Ascending aorta (tissue), 2 donors: ENCODE results near the gene CD84. TPM values are rescaled to one million over a fixed set of nuclear protein-coding genes. Genes with fewer than 3 reads are reported as not detected.

Source experiments
- DNase-seq, 2 donors: peaks; one replicate each; pipeline ENCODE4 v3.0.0-alpha.2; 2019; ENCODE audit warnings: low spot score in 2 of 2
- H3K27ac ChIP-seq, 2 donors: fragments of 200-600 bp; sonication (generic); one replicate each; pipeline ENCODE4 v1.5.1; 2016 to 2017; ENCODE audit warnings: mild to moderate bottlenecking in 1 of 2
- H3K27me3 ChIP-seq: fragments of 200-600 bp; sonication (generic); one replicate; pipeline ENCODE4 v1.5.1; 2017
- H3K36me3 ChIP-seq, 2 donors: fragments of 200-600 bp; sonication (generic); one replicate each; pipeline ENCODE4 v1.5.1; 2016
- H3K4me1 ChIP-seq, 2 donors: fragments of 200-600 bp; sonication (generic); one replicate each; pipeline ENCODE4 v1.5.1; 2016 to 2017; ENCODE audit warnings: mild to moderate bottlenecking in 1 of 2
- H3K4me3 ChIP-seq, 2 donors: fragments of 200-600 bp; sonication (generic); one replicate each; pipeline ENCODE4 v1.5.1; 2016 to 2017; ENCODE audit warnings: mild to moderate bottlenecking in 1 of 2
- H3K9me3 ChIP-seq, 2 donors: fragments of 200-600 bp; sonication (generic); one replicate each; pipeline ENCODE4 v1.5.1; 2016
- CTCF ChIP-seq, 3 experiments: fragments of 200-600 bp in 2 of 3; fragments of 450-650 bp in 1 of 3; sonication (generic) in 2 of 3; IDR thresholded peaks; one replicate each; pipeline ENCODE4 v1.5.1; 2016 to 2019; ENCODE audit warnings: antibody characterized with exemption in 3 of 3, mild to moderate bottlenecking in 1 of 3, moderate library complexity in 1 of 3
- intact Hi-C: fragments of 100-400 bp; cut with DNase I; formaldehyde crosslinking; loops from one replicate; pipeline ENCODE4 v1.15.1; 2023
- total RNA-seq: library from RNA; depleted of rRNA; stranded (reverse); fragments of >200 nt; gene quantifications from one replicate; pipeline ENCODE4 v1.1.0, GENCODE V29; 2016

Gene CD84
- total RNA-seq, 1 donor from 2014 or later = 1.1 TPM

GRCh38 chr1:160577671-160578070 lies 1.6 kb downstream of the CD84 start:
- no peak overlapping the region for H3K27ac ChIP-seq
- no peak for DNase-seq
- no peak for TF ChIP-seq CTCF (IDR thresholded peaks at IDR 0.05)
- H3K36me3 ChIP-seq = no peaks in the 10 kb centered on the region
- intact Hi-C loops = no loop called here
- no peaks in the 10 kb centered on the region for H3K9me3 ChIP-seq
- no peaks in the 10 kb centered on the region for H3K4me1 ChIP-seq
- H3K27me3 ChIP-seq = no peaks in the 10 kb centered on the region
- peak overlapping the region in 1 of 2 donors; percentile 38 for H3K4me3 ChIP-seq

- Histone ChIP-seq H3K27ac (no peak overlapping the region), H3K36me3 (no peaks in the 10 kb centered on the region), H3K27me3 (no peaks in the 10 kb centered on the region), H3K4me3 (no peak overlapping the region), H3K9me3 (no peaks in the 10 kb centered on the region), H3K4me1 (no peaks in the 10 kb centered on the region)
- intact Hi-C loops = no loop called here
- no peak for TF ChIP-seq CTCF (IDR thresholded peaks at IDR 0.05)
- no peak for DNase-seq
These were observed 2.4 kb downstream of the CD84 start for GRCh38 chr1:160576884-160577283.

GRCh38 chr1:160576390-160576789 lies 2.9 kb downstream of the CD84 start:
- Histone ChIP-seq H3K4me3 (no peak overlapping the region), H3K4me1 (no peaks in the 10 kb centered on the region), H3K9me3 (no peaks in the 10 kb centered on the region), H3K27me3 (no peaks in the 10 kb centered on the region), H3K27ac (no peak overlapping the region), H3K36me3 (no peaks in the 10 kb centered on the region)
- TF ChIP-seq CTCF (IDR thresholded peaks at IDR 0.05) = no peak
- no peak for DNase-seq
- intact Hi-C loops = no loop called here

GRCh38 chr1:160575112-160575664 lies 4.1 kb downstream of the CD84 start:
- no peak for TF ChIP-seq CTCF (IDR thresholded peaks at IDR 0.05)
- no peaks in the 10 kb centered on the region for H3K36me3 ChIP-seq
- H3K4me3 ChIP-seq = no peak overlapping the region
- intact Hi-C loops = no loop called here
- DNase-seq = no peak
- H3K27me3 ChIP-seq = no peaks in the 10 kb centered on the region
- no peaks in the 10 kb centered on the region for H3K4me1 ChIP-seq
- no peak overlapping the region for H3K27ac ChIP-seq
- H3K9me3 ChIP-seq = no peaks in the 10 kb centered on the region

GRCh38 chr1:160570840-160571239 lies 8.5 kb downstream of the CD84 start:
- no peaks in the 10 kb centered on the region for H3K27me3 ChIP-seq
- no peak overlapping the region for H3K4me3 ChIP-seq
- intact Hi-C loops = no loop called here
- no peak for DNase-seq
- H3K36me3 ChIP-seq = no peaks in the 10 kb centered on the region
- H3K9me3 ChIP-seq = no peaks in the 10 kb centered on the region
- no peak for TF ChIP-seq CTCF (IDR thresholded peaks at IDR 0.05)
- no peak overlapping the region for H3K27ac ChIP-seq
- no peaks in the 10 kb centered on the region for H3K4me1 ChIP-seq

GRCh38 chr1:160569806-160570205 lies 9.5 kb downstream of the CD84 start:
- TF ChIP-seq CTCF (IDR thresholded peaks at IDR 0.05) = no peak
- intact Hi-C loops = no loop called here
- H3K27me3 ChIP-seq = no peaks in the 10 kb centered on the region
- no peak overlapping the region for H3K27ac ChIP-seq
- no peak for DNase-seq
- H3K9me3 ChIP-seq = no peaks in the 10 kb centered on the region
- H3K36me3 ChIP-seq = no peaks in the 10 kb centered on the region
- H3K4me1 ChIP-seq = no peaks in the 10 kb centered on the region
- no peak overlapping the region for H3K4me3 ChIP-seq
